Activated CD8-positive, alpha-beta memory T cell treated with anti-CD3 and anti-CD28 coated beads for 48 hours (primary cell): ENCODE results near the gene HDAC7.
"Not testable (repeated sequence)": the region's sequence is repeated elsewhere in the genome, so short reads cannot be mapped to it uniquely, and the experiment has no call there.

ENCODE experiments used
- DNase-seq, 3 experiments: peaks; one replicate each; pipeline ENCODE4 v3.0.0-alpha.2; 2020; ENCODE audit warnings: low read depth in 2 of 3, low spot score in 2 of 3

Gene HDAC7

DNA sequence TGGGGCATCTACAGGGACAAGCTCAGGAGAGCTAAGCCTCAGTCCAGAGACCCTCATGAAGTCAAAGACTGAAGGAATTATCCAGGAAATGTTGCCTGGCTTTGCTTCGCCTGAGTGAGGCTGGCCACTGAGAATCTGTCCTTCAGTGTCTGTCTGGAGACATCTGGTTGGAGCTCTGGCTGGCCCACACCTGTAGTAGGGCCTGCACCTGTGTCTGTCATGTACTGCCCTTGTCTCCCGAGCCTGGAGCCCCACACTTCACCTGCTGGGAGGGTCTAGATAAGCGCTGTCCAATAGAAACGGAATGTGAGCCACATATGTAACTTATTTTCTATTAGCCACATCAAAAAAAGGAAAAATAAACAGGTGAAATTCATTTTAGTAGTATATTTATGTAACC, 9.9 kb upstream of the HDAC7 start:
- no peak for DNase-seq

GRCh38 chr12:47828976-47829482, 9.3 kb upstream of the HDAC7 start:
- DNase-seq = no peak

DNA sequence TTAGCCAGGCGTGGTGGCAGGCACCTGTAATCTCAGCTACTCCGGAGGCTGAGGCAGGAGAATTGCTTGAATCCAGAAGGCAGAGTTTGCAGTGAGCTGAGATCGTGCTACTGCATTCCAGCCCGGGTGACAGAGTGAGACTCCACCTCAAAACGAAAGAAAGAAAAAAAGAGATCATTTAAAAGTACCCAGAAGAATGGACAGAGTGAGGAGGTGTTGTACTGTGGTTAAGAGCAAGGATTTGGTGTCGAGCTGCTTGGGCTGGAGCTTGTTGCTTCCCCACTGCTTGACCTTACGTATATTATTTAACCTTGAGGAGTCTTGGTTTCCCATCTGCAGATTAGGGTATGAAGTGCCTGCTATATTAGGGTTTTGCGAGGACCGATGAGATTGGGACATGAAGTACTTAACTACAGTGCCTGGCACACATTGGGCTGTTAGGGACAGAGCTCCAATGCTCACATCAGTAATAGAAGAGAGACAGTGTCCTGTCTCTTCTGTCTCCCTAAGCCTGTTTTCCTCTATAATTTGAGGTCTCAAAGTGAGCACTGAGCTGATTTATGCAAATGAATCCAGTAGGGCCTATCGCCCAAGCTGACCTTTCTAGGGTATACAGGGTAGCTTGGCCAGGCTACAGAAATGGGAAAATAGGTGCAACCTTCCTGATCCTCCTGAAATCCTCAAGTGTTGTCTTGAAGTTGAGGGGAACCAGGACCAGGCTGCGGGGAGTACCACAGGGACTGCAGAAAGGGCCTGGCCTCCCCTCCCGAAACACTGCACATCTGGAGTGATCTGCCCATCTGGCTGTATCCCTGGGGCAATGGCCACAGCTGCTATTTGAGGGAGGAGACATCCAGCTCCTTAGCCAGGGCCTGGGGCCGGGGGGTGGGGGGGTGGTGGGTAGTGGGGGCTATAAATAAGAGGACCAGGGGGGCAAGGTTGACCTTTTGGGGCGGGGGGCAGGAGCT, 8.6 kb upstream of the HDAC7 start:
- DNase-seq = no peak

DNA sequence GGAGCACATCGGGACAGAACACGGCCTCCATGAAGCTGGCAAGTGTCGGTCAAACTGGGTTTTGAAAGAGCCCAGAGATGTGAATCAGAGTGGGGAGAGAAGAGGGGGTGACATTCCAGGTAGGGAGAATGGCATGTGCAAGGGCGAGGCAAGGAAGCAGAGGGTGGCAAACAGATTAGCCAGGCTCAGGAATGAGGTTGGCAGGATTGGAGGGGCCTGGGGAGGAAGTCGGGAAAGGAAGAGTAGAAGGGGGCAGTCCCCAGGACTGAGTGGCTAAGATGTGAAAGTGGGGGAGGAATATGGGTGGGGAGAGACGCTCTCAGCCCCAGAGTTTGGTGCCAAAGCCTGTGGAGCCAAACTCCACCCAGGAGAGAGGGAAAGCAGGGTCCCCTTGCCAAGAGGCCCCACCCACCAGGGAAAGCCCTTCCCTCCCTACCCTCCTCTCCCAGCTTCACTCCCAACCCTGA, 5.5 kb upstream of the HDAC7 start:
- no peak for DNase-seq

- DNase-seq = no peak
These were observed 4.9 kb upstream of the HDAC7 start for GRCh38 chr12:47824635-47825034.

DNA sequence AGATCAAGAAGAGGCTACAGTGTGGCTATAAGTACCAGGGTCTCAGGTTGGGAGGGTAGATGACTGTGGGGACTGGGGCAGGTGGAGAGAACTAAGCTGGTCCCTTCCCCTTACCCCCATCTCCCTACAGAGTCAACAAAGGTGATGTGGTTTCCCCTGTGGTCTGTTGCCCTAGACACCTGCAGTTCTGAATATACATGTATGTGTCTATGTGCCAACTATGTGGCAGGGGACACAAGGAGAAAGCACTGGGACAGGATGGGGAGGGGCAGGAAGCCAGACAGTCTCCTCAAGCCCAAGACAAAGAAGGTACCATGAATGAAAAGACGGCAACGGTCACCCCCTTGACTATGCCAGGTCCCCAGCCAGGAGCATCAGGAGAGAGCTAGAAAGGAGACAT, 4.5 kb upstream of the HDAC7 start:
- DNase-seq = no peak

- DNase-seq = no peak
These were observed 3.9 kb upstream of the HDAC7 start for GRCh38 chr12:47823422-47824086.

GRCh38 chr12:47822863-47823262, 3.2 kb upstream of the HDAC7 start:
- no peak for DNase-seq

GRCh38 chr12:47822401-47822800, 2.7 kb upstream of the HDAC7 start:
- DNase-seq = no peak

DNA sequence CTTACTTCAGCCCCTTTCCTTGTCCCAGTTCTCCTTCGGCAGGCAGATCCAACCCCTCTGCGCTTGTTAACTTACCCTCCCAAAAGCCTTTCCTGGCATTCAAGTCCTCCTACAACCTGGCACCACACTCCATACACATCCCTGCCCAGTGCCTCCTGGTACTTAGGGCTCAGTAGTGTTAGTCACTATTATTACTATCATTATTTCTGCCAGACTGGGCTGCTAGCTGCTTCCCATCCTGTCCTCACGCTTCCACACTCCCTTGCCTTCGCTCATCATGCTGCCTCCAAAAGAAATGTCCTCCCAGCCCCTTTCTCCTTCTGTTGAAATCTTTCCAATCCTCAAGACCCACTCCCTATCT, 1.6 kb upstream of the HDAC7 start:
- DNase-seq = no peak

DNA sequence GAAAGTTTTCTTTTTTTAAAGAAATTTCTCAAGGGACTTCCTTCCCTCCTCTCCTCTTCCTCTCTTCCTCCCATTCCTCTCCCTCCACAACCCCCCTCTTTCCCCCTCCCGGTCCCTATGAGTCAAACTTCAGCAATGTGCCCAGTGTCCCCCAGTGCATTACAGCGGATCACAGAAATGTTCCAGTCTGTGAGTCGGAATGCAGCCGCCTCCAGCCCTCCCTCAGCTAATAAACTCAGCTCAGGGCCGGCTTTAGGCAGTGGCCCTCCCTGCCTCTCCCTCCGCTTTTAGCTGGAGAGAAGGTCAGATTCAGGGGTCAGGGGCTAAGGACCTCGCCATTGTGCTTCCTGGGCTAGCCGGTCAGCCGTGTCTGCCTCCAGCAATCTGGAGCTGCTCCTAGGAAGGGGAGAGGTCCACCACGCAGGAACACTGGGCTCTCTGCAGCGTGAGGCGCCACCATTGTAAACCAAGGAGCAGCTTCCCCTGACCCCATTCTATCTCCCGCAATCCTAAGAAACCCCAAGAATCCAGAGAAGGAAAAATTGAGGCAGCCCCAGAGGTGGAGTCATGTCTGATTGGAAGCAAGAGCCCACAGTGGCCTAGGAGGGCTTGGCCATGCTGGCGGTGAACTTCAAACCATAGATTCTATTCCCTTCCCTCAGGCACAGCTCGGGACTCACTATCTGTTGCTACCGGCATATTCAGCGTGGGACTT, 1.1 kb upstream of the HDAC7 start:
- DNase-seq = no peak

DNA sequence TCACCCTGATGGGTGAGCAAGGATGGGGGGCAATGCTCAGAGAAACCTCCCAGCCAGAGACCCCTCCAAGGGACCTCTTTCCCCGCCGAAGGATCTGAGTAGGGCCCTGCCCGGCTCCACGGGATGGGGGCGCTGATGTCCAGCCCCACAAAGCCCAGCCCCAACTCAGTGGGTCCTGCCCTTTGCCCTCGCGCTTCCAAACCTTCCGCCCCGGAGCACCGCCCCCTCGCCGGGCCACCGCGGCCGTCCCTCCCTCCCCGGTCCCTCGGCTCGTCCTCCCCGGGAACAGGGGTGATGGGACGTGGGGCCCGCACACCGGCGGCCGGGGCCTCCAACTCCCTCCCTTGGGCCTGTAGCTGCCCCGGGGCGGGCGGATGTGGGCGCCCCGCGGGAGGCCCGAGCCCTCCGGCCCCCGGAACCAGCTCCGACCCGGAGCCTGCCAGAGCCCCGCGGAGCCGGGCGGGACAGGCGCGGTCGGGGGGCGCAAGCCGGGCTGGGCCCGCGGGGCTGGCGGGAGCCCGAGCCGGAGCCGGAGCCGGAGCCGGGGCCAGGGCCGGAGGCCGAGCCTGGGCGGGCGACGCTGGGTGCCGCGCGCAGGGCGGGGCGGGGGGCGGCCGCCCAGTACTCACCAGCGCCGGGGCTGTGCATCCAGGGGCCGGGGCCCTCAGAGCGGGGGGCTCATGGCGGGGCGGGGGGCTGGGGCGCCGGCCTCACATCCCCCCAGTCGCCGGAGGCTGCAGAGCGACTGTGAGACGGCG, 386 bp downstream of the HDAC7 start:
- DNase-seq = peak in 1 of 3 experiments; percentile 51

- no peak for DNase-seq
These were observed 1.1 kb downstream of the HDAC7 start for GRCh38 chr12:47818467-47819137.

DNA sequence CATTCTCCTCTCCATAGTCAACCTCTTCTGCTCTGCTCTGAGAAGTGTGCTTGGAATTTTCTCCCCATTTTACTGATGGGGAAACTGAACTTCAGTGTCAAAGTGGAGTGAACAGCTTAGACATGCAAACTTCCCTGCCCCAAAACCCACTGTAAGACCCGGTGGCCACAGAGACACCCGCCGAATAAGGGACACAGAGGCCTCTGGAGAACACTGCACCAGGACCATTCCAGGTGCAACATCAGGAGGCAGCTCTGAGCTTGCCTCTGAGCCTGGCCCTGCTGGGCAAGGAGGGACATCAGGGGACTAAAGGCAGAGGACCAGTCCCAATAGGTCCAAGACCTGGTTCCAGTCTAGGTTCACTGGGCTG, 1.7 kb downstream of the HDAC7 start:
- no peak for DNase-seq

- DNase-seq = no peak
These were observed 2.3 kb downstream of the HDAC7 start for GRCh38 chr12:47817272-47818006.

DNA sequence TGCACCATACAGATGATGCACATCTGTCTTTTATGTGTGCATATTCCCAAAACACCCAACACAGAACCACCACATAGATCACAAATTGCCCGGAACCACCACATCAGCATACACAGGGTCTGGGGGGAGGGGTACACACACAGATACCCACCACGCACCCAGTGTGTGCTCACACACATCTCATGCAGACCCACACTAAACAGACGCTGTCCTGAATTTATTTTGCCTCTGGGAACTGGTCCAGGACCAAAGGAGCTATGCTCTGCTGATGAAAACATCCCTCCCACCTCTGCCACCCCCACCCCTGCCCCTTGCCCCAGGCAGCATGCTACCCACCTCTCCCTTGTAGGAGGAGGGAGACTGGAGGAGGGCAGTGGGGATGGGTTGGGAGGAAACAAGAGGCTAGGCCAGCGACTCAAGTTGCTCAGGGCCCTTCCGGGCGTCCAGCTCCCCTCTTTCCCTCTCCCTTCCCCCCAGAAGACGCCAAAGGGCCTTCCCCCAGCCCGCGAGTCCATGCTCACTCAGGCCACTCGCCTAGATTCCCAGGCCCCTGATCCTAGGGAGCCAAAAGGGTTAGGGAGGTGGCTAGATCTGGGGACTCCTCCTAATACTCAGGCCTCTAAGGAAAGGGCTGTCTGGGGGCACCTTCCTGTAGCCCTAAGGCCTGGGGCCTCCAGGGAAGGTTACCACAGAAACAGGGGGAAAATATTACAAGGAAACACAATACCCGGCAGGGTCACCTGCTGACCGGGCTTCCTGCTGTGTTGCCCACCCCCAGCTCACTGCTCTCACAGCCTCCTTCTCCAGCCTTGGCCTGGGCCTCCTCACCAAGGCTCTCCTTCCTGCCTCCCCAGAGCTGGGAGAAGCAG, 3.1 kb downstream of the HDAC7 start:
- DNase-seq = no peak

- DNase-seq = not testable (repeated sequence)
These were observed 4.3 kb downstream of the HDAC7 start for GRCh38 chr12:47815447-47815846.

GRCh38 chr12:47814539-47815170, 5.0 kb downstream of the HDAC7 start:
- DNase-seq = no peak
